Measurements from ENCODE around the gene FBP1.

- TF ChIP-seq ZNF274 (IDR thresholded peaks at IDR 0.05; ENCODE audit: low read depth, low read length) (no peak), YY1 (IDR thresholded peaks at IDR 0.05; ENCODE audit: insufficient read depth, insufficient read length) (no peak), SUZ12 (IDR thresholded peaks at IDR 0.05; ENCODE audit: extremely low read depth, insufficient read depth, insufficient read length) (no peak)
Measured at GRCh38 chr9:94576131-94576530, 63.2 kb downstream of the FBP1 start.

Measured in NT2/D1 (cell line).